ENCODE data around the gene YJEFN3. TPM values are rescaled to one million over a fixed set of nuclear protein-coding genes. Genes with fewer than 3 reads are reported as not detected.

The YJEFN3 gene
- total and polyA plus RNA-seq, 10 of the 15 experiments (the other 5 are each of a cell fraction or from before 2014, with no cell fraction given): 0.05 to 6.9 (median 3.5) TPM

- TF ChIP-seq, protein P1, sequence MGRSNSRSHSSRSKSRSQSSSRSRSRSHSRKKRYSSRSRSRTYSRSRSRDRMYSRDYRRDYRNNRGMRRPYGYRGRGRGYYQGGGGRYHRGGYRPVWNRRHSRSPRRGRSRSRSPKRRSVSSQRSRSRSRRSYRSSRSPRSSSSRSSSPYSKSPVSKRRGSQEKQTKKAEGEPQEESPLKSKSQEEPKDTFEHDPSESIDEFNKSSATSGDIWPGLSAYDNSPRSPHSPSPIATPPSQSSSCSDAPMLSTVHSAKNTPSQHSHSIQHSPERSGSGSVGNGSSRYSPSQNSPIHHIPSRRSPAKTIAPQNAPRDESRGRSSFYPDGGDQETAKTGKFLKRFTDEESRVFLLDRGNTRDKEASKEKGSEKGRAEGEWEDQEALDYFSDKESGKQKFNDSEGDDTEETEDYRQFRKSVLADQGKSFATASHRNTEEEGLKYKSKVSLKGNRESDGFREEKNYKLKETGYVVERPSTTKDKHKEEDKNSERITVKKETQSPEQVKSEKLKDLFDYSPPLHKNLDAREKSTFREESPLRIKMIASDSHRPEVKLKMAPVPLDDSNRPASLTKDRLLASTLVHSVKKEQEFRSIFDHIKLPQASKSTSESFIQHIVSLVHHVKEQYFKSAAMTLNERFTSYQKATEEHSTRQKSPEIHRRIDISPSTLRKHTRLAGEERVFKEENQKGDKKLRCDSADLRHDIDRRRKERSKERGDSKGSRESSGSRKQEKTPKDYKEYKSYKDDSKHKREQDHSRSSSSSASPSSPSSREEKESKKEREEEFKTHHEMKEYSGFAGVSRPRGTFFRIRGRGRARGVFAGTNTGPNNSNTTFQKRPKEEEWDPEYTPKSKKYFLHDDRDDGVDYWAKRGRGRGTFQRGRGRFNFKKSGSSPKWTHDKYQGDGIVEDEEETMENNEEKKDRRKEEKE (IDR thresholded peaks at IDR 0.05): no peak
Observed at GRCh38 chr19:19495614-19496603, 32.8 kb upstream of the YJEFN3 start (continued).

- CTCF ChIA-PET: no interaction called here
- in situ Hi-C loops (cut with MboI): loop anchor here (10.0 kb wide), 1 partner anchor 354 kb away; no protein-coding TSS in a partner anchor
Observed at GRCh38 chr19:19498255-19498991, 30.3 kb upstream of the YJEFN3 start.

More at GRCh38 chr19:19498255-19498991, 30.3 kb upstream of the YJEFN3 start:
- Histone ChIP-seq H4K20me1 (ENCODE audit: control insufficient read depth, insufficient read depth) (no peaks in the 10 kb centered on the region), H3K9ac (ENCODE audit: control insufficient read depth, insufficient read depth, low read length) (no peak overlapping the region), H3K9me3 (replicated peaks; ENCODE audit: control insufficient read depth, insufficient read depth, low read length) (no peaks in the 10 kb centered on the region), H3K4me2 (ENCODE audit: control insufficient read depth, insufficient read depth) (no peak overlapping the region), H3K36me3 (ENCODE audit: control insufficient read depth in 2 of 2, insufficient read depth in 2 of 2, low read length in 1 of 2) (peaks cover 36 to 72% of the 10 kb centered on the region in 2 experiments; a peak in 3 of 4 replicates), H3K27ac (ENCODE audit: control insufficient read depth, insufficient read depth) (no peak overlapping the region), H3K27me3 (replicated peaks in 1 of 2; ENCODE audit: control insufficient read depth in 2 of 2, insufficient read depth in 2 of 2, low read length in 1 of 2) (no peaks in the 10 kb centered on the region), H3K4me3 (no peak overlapping the region), H2AFZ (ENCODE audit: control insufficient read depth, low read depth, low read length) (no peak overlapping the region), H3K79me2 (ENCODE audit: control insufficient read depth, insufficient read depth, low read length) (no peaks in the 10 kb centered on the region), H3K4me1 (ENCODE audit: control insufficient read depth, insufficient read depth, low read length) (no peaks in the 10 kb centered on the region)
- ChIA-PET POLR2A (no interaction called here), SMC1A (ENCODE audit: uncharacterized antibody, unreplicated experiment) (no interaction called here), RAD21 (ENCODE audit: unreplicated experiment) (no interaction called here)
- ATAC-seq (no peak), DNase-seq (ENCODE audit: low read depth, low spot score) (no peak), FAIRE-seq (no peak)
- no peak for TF ChIP-seq MLLT1 (IDR thresholded peaks at IDR 0.05)
- TF ChIP-seq, protein P2, sequence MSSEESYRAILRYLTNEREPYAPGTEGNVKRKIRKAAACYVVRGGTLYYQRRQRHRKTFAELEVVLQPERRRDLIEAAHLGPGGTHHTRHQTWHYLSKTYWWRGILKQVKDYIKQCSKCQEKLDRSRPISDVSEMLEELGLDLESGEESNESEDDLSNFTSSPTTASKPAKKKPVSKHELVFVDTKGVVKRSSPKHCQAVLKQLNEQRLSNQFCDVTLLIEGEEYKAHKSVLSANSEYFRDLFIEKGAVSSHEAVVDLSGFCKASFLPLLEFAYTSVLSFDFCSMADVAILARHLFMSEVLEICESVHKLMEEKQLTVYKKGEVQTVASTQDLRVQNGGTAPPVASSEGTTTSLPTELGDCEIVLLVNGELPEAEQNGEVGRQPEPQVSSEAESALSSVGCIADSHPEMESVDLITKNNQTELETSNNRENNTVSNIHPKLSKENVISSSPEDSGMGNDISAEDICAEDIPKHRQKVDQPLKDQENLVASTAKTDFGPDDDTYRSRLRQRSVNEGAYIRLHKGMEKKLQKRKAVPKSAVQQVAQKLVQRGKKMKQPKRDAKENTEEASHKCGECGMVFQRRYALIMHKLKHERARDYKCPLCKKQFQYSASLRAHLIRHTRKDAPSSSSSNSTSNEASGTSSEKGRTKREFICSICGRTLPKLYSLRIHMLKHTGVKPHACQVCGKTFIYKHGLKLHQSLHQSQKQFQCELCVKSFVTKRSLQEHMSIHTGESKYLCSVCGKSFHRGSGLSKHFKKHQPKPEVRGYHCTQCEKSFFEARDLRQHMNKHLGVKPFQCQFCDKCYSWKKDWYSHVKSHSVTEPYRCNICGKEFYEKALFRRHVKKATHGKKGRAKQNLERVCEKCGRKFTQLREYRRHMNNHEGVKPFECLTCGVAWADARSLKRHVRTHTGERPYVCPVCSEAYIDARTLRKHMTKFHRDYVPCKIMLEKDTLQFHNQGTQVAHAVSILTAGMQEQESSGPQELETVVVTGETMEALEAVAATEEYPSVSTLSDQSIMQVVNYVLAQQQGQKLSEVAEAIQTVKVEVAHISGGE (CRISPR knock-in tag; IDR thresholded peaks at IDR 0.05): no peak
- no peak for TF ChIP-seq MYC (IDR thresholded peaks at IDR 0.05; ENCODE audit: insufficient read depth, insufficient read length, insufficient replicate concordance, low read length, severe bottlenecking)
- intact Hi-C loops (cut with micrococcal nuclease; ENCODE audit: unreplicated experiment): no loop called here
- no TSS peak for BruUV-seq (replicated peaks)
- WGBS (ENCODE audit: insufficient coverage, insufficient replicate concordance, low lambda C conversion rate, missing lambda C conversion rate): 96% methylated on average over 31 of the region's 33 CpGs

Measured in GM12878 (cell line).